GM19468 (cell line): ENCODE data around the gene RPS6KA4.

ENCODE experiments used
- ATAC-seq: cut with Tn5 transposase; IDR thresholded peaks from one replicate; pipeline ENCODE4 v1.9.1; 2021; ENCODE audit warnings: mild to moderate bottlenecking, moderate library complexity, moderate number of reproducible peaks; ENCODE audit not compliant: unreplicated experiment; ENCODE audit errors: extremely low read depth

The RPS6KA4 gene

GRCh38 chr11:64324692-64325469 is 34.1 kb upstream of the RPS6KA4 start:
- ATAC-seq = no peak

GRCh38 chr11:64327375-64327774 is 31.6 kb upstream of the RPS6KA4 start:
- ATAC-seq = no peak

- ATAC-seq = no peak
Measured at GRCh38 chr11:64327993-64328392, 31.0 kb upstream of the RPS6KA4 start.

- ATAC-seq = no peak
Measured at GRCh38 chr11:64330888-64331287, 28.1 kb upstream of the RPS6KA4 start.

- no peak for ATAC-seq
Measured at GRCh38 chr11:64331569-64332371, 27.2 kb upstream of the RPS6KA4 start.

GRCh38 chr11:64333556-64333955 is 25.4 kb upstream of the RPS6KA4 start:
- ATAC-seq = no peak

- peak; percentile 54 for ATAC-seq
Measured at GRCh38 chr11:64334764-64335735, 23.9 kb upstream of the RPS6KA4 start.

- no peak for ATAC-seq
Measured at GRCh38 chr11:64337538-64338249, 21.3 kb upstream of the RPS6KA4 start.

- no peak for ATAC-seq
Measured at GRCh38 chr11:64338716-64339115, 20.2 kb upstream of the RPS6KA4 start.

- no peak for ATAC-seq
Measured at GRCh38 chr11:64339286-64339685, 19.7 kb upstream of the RPS6KA4 start.

GRCh38 chr11:64339754-64340408 is 19.1 kb upstream of the RPS6KA4 start, which contains the start of gene CCDC88B:
Gene CCDC88B, plus strand, starts transcription at chr11:64340204. Its CDS starts 63 bp downstream, at chr11:64340267.
- no peak for ATAC-seq

- ATAC-seq = no peak
Measured at GRCh38 chr11:64340671-64341335, 18.2 kb upstream of the RPS6KA4 start.

GRCh38 chr11:64341429-64341828 is 17.5 kb upstream of the RPS6KA4 start:
- no peak for ATAC-seq

- ATAC-seq = no peak
Measured at GRCh38 chr11:64341851-64342791, 16.8 kb upstream of the RPS6KA4 start.

- ATAC-seq = no peak
Measured at GRCh38 chr11:64342869-64343745, 15.9 kb upstream of the RPS6KA4 start.

- ATAC-seq = no peak
Measured at GRCh38 chr11:64343767-64344559, 15.0 kb upstream of the RPS6KA4 start.
